Measurements from ENCODE around the gene FAM161A. TPM values are rescaled to one million over a fixed set of nuclear protein-coding genes. Genes with fewer than 3 reads are reported as not detected.
"Not testable (repeated sequence)": the region's sequence is repeated elsewhere in the genome, so short reads cannot be mapped to it uniquely, and the experiment has no call there.

FAM161A gene
- total RNA-seq, 1 donor from 2014 or later, result 23.7 TPM

GRCh38 chr2:61816480-61817355 is 37.1 kb downstream of the FAM161A start:
- Mint-ChIP-seq H3K9me3 (ENCODE audit: low read depth) (no peaks in the 10 kb centered on the region), H3K4me3 (ENCODE audit: low read depth) (no peak overlapping the region), H3K36me3 (ENCODE audit: insufficient read depth) (no peaks in the 10 kb centered on the region), H3K4me1 (ENCODE audit: low read depth) (peaks cover 3% of the 10 kb centered on the region), H3K27ac (no peak overlapping the region), H3K27me3 (peaks cover 9% of the 10 kb centered on the region)
- no peak for DNase-seq (ENCODE audit: low spot score, unreplicated experiment)
- TF ChIP-seq CTCF (IDR thresholded peaks at IDR 0.05; ENCODE audit: unreplicated experiment), result no peak

- H3K4me3 Mint-ChIP-seq (ENCODE audit: low read depth), result no peak overlapping the region
- H3K4me1 Mint-ChIP-seq (ENCODE audit: low read depth), result peaks cover 3% of the 10 kb centered on the region
- H3K27ac Mint-ChIP-seq, result no peak overlapping the region
- DNase-seq (ENCODE audit: low spot score, unreplicated experiment), result no peak
- H3K36me3 Mint-ChIP-seq (ENCODE audit: insufficient read depth), result no peaks in the 10 kb centered on the region
- H3K9me3 Mint-ChIP-seq (ENCODE audit: low read depth), result no peaks in the 10 kb centered on the region
- peaks cover 9% of the 10 kb centered on the region for H3K27me3 Mint-ChIP-seq
- no peak for TF ChIP-seq CTCF (IDR thresholded peaks at IDR 0.05; ENCODE audit: unreplicated experiment)
Observed at GRCh38 chr2:61814539-61815160, 39.2 kb downstream of the FAM161A start.

GRCh38 chr2:61813314-61813713 is 40.5 kb downstream of the FAM161A start:
- H3K4me1 Mint-ChIP-seq (ENCODE audit: low read depth); H3K9me3 Mint-ChIP-seq (ENCODE audit: low read depth); DNase-seq (ENCODE audit: low spot score, unreplicated experiment); H3K27ac Mint-ChIP-seq; H3K27me3 Mint-ChIP-seq; H3K4me3 Mint-ChIP-seq (ENCODE audit: low read depth); H3K36me3 Mint-ChIP-seq (ENCODE audit: insufficient read depth): not testable (repeated sequence)

- Mint-ChIP-seq H3K27ac (no peak overlapping the region), H3K9me3 (ENCODE audit: low read depth) (no peaks in the 10 kb centered on the region), H3K27me3 (peaks cover 9% of the 10 kb centered on the region), H3K36me3 (ENCODE audit: insufficient read depth) (no peaks in the 10 kb centered on the region), H3K4me1 (ENCODE audit: low read depth) (peaks cover 4% of the 10 kb centered on the region), H3K4me3 (ENCODE audit: low read depth) (no peak overlapping the region)
- DNase-seq (ENCODE audit: low spot score, unreplicated experiment), result no peak
- no peak for TF ChIP-seq CTCF (IDR thresholded peaks at IDR 0.05; ENCODE audit: unreplicated experiment)
Observed at GRCh38 chr2:61811821-61812220, 42.0 kb downstream of the FAM161A start.

GRCh38 chr2:61810203-61810602 is 43.7 kb downstream of the FAM161A start:
- not testable (repeated sequence) for H3K4me3 Mint-ChIP-seq (ENCODE audit: low read depth); H3K4me1 Mint-ChIP-seq (ENCODE audit: low read depth); H3K9me3 Mint-ChIP-seq (ENCODE audit: low read depth); H3K36me3 Mint-ChIP-seq (ENCODE audit: insufficient read depth); H3K27ac Mint-ChIP-seq; H3K27me3 Mint-ChIP-seq; DNase-seq (ENCODE audit: low spot score, unreplicated experiment)

- H3K9me3 Mint-ChIP-seq (ENCODE audit: low read depth); H3K4me3 Mint-ChIP-seq (ENCODE audit: low read depth); H3K27ac Mint-ChIP-seq; H3K27me3 Mint-ChIP-seq; DNase-seq (ENCODE audit: low spot score, unreplicated experiment); H3K4me1 Mint-ChIP-seq (ENCODE audit: low read depth); H3K36me3 Mint-ChIP-seq (ENCODE audit: insufficient read depth): not testable (repeated sequence)
Observed at GRCh38 chr2:61808693-61809092, 45.2 kb downstream of the FAM161A start.
